Pancreas (tissue), 10 donors: ENCODE data around the gene ZDHHC1. TPM values are rescaled to one million over a fixed set of nuclear protein-coding genes. Genes with fewer than 3 reads are reported as not detected.
"Not testable (repeated sequence)": the region's sequence is repeated elsewhere in the genome, so short reads cannot be mapped to it uniquely, and the experiment has no call there.

Experiments used
- ATAC-seq, 4 donors: fragments of 200-7000 bp; cut with Tn5 transposase; one replicate each; pipeline versions ENCODE4 v1.8.0 to v1.9.1; 2020; ENCODE audit warnings: mild to moderate bottlenecking in 4 of 4, moderate library complexity in 4 of 4
- DNase-seq, 6 donors: peaks; one replicate each; pipeline ENCODE4 v3.0.0-alpha.2; 2020
- FAIRE-seq: peaks from 2 replicates; lab custom pipeline; 2012; peaks lifted over from hg19 to GRCh38; lab: Jason Lieb, UNC
- H3K27ac ChIP-seq, 4 donors: fragments of 200-600 bp; sonication (generic); 1 replicate in 3 of 4; 2 replicates in 1 of 4; pipeline versions ENCODE4 v1.5.0 to v1.8.0; 2020
- H3K27me3 ChIP-seq, 4 donors: fragments of 200-600 bp; one replicate each; pipeline ENCODE4 v1.8.0; 2021
- H3K36me3 ChIP-seq, 3 donors: fragments of 200-600 bp; sonication (generic) in 1 of 3; one replicate each; pipeline versions ENCODE4 v1.5.0 to v1.8.0; 2020 to 2021
- H3K4me1 ChIP-seq, 3 donors: fragments of 200-600 bp; one replicate each; pipeline ENCODE4 v1.8.0; 2021
- H3K4me3 ChIP-seq, 4 donors: fragments of 200-600 bp; sonication (generic) in 2 of 4; one replicate each; pipeline versions ENCODE4 v1.5.0 to v1.8.0; 2020 to 2021
- H3K9me3 ChIP-seq, 4 donors: fragments of 200-600 bp; one replicate each; pipeline ENCODE4 v1.8.0; 2021
- CTCF ChIP-seq, 4 donors: fragments of 200-600 bp; sonication (generic) in 3 of 4; IDR thresholded peaks; one replicate each; pipeline versions ENCODE4 v1.5.0 to v1.8.0; 2021; ENCODE audit warnings: antibody characterized with exemption in 4 of 4
- WGBS, 2 donors: extraction: QIAGEN DNeasy Blood & Tissue Kit; methylation state at CpG; one replicate each; pipeline ENCODE4 v1.1.7; 2013; 5-methylcytosine and 5-hydroxymethylcytosine counted together
- intact Hi-C, 3 donors: fragments of 100-400 bp; cut with DNase I; formaldehyde crosslinking; loops; one replicate each; pipeline versions ENCODE4 v1.11.1 to v1.14.2; 2022
- polyA plus RNA-seq, 2 donors: library from polyadenylated mRNA; stranded (reverse); fragments of 200-250 nt; gene quantifications; one replicate each; pipeline ENCODE4 v1.2.3, GENCODE V29; 2013
- total RNA-seq, 6 donors: library from RNA; stranded (reverse); fragmentation: NEBNext Ultra II Directional in 4 of 6; extraction: Animal tissue kit (Norgen Biotek cat#: 25700) in 4 of 6; gene quantifications; one replicate each; pipeline versions ENCODE4 v1.2.1 to v1.2.4, GENCODE V29; 2021 to 2023
- donor health status: healthy with polysubstance abuse.
- donor health status: DM: no; HTN: no; CAD: no; lungs with moderate emphysema.
- donor health status: DM: no; HTN: no; CAD: no.
- donor health status: control.
- donor health status: control.
- donor health status: Bipolar disorder and iron deficiency.
- donor health status: DM: yes; HTN: yes; CAD: no.
- donor health status: DM: no; HTN: no; CAD: no.
- donor health status: DM: no; HTN: no; CAD: no.
- donor health status: DM: yes; HTN: yes; CAD: no.

ZDHHC1 gene
- total and polyA plus RNA-seq, 8 donors, result 8.1 to 15.2 (median 10.0) TPM

- no peak for TF ChIP-seq CTCF (IDR thresholded peaks at IDR 0.05)
- Histone ChIP-seq H3K27me3 (no peaks in the 10 kb centered on the region), H3K4me1 (no peaks in the 10 kb centered on the region), H3K27ac (no peak overlapping the region), H3K36me3 (no peaks in the 10 kb centered on the region), H3K9me3 (no peaks in the 10 kb centered on the region), H3K4me3 (no peak overlapping the region)
- intact Hi-C loops, result no loop called here
- DNase-seq, result no peak
- FAIRE-seq, result no peak
- WGBS, 2 donors, result 71 to 74% methylated on average over 3 of the region's 3 CpGs
- ATAC-seq, result no peak
Observed at GRCh38 chr16:67356396-67356795, 59.9 kb downstream of the ZDHHC1 start.

GRCh38 chr16:67352463-67352862 is 63.8 kb downstream of the ZDHHC1 start:
- H3K4me1 ChIP-seq, H3K27ac ChIP-seq, intact Hi-C loops, H3K9me3 ChIP-seq, H3K36me3 ChIP-seq, FAIRE-seq, DNase-seq, H3K4me3 ChIP-seq, H3K27me3 ChIP-seq, ATAC-seq: not testable (repeated sequence)
- WGBS, 2 donors, result 94 to 99% methylated on average over 3 of the region's 3 CpGs

GRCh38 chr16:67350324-67350723 is 66.0 kb downstream of the ZDHHC1 start:
- no peak overlapping the region for H3K4me3 ChIP-seq

GRCh38 chr16:67349172-67349571 is 67.1 kb downstream of the ZDHHC1 start:
- ATAC-seq, result peak in 3 of 4 donors; percentile 43 to 85 (median 63)
- H3K4me1 ChIP-seq, result no peaks in the 10 kb centered on the region
- peak; percentile 45 for FAIRE-seq
- DNase-seq, result no peak
- no peak overlapping the region for H3K4me3 ChIP-seq
- TF ChIP-seq CTCF (IDR thresholded peaks at IDR 0.05), result peak in 3 of 4 donors; percentile 15 to 25 (median 20)
- H3K27me3 ChIP-seq, result no peaks in the 10 kb centered on the region
- H3K9me3 ChIP-seq, result no peaks in the 10 kb centered on the region
- no peak overlapping the region for H3K27ac ChIP-seq
- no peaks in the 10 kb centered on the region for H3K36me3 ChIP-seq
- intact Hi-C loops, result no loop called here

More at GRCh38 chr16:67350324-67350723, 66.0 kb downstream of the ZDHHC1 start:
- FAIRE-seq (no peak), DNase-seq (no peak), ATAC-seq (no peak)
- intact Hi-C loops, result no loop called here
- Histone ChIP-seq H3K4me1 (no peaks in the 10 kb centered on the region), H3K27ac (no peak overlapping the region), H3K27me3 (no peaks in the 10 kb centered on the region), H3K36me3 (no peaks in the 10 kb centered on the region), H3K9me3 (no peaks in the 10 kb centered on the region)
- WGBS, 2 donors, result 87 to 100% methylated on average over 1 of the region's 1 CpG
- TF ChIP-seq CTCF (IDR thresholded peaks at IDR 0.05), result no peak

- DNase-seq, result no peak
- Histone ChIP-seq H3K27me3 (no peaks in the 10 kb centered on the region), H3K36me3 (no peaks in the 10 kb centered on the region), H3K9me3 (no peaks in the 10 kb centered on the region), H3K27ac (no peak overlapping the region), H3K4me1 (no peaks in the 10 kb centered on the region), H3K4me3 (no peak overlapping the region)
- no peak for FAIRE-seq
- intact Hi-C loops, result no loop called here
- no peak for TF ChIP-seq CTCF (IDR thresholded peaks at IDR 0.05)
- ATAC-seq, result no peak
- 64 to 73% methylated on average over 3 of the region's 3 CpGs for WGBS, 2 donors
Observed at GRCh38 chr16:67346341-67346740, 69.9 kb downstream of the ZDHHC1 start.
